GM12878 (cell line): ENCODE measurements around the gene CA10. TPM values are rescaled to one million over a fixed set of nuclear protein-coding genes. Genes with fewer than 3 reads are reported as not detected.

ENCODE experiments used
- ATAC-seq: fragments of 200-7000 bp; cut with Tn5 transposase; 3 replicates; pipeline ENCODE4 v1.9.1; 2020; ENCODE audit warnings: mild to moderate bottlenecking, moderate library complexity
- BruUV-seq: library from RNA; stranded (reverse); fragments of 400-500 nt; replicated peaks from 2 replicates; lab custom pipeline; 2021; lab: Mats Ljungman, UMichigan
- CTCF ChIA-PET: fragments of 300-600 bp; sonication (Branson Sonifier 250); formaldehyde crosslinking; extraction: SDS; loops from one replicate; lab custom pipeline; 2021; ENCODE audit warnings: inconsistent platforms; lab: Yijun Ruan, JAX
- POLR2A ChIA-PET: fragments of 350-600 bp; formaldehyde crosslinking; extraction: SDS; loops from one replicate; lab custom pipeline; 2021; ENCODE audit warnings: inconsistent platforms; lab: Charles Lee
- RAD21 ChIA-PET: fragments of 300-600 bp; sonication (Branson Sonifier 250); formaldehyde crosslinking; loops from one replicate; lab custom pipeline; 2023; ENCODE audit warnings: antibody characterized with exemption; ENCODE audit not compliant: unreplicated experiment; lab: Charles Lee
- SMC1A ChIA-PET: fragments of 300-600 bp; sonication (Branson Sonifier 250); formaldehyde crosslinking; loops from one replicate; lab custom pipeline; 2023; ENCODE audit not compliant: unreplicated experiment, uncharacterized antibody; lab: Charles Lee
- DNase-seq: peaks from one replicate; pipeline ENCODE4 v3.0.0-alpha.2; 2011; ENCODE audit warnings: low read depth, low spot score
- FAIRE-seq: peaks from 3 replicates; lab custom pipeline; 2011; peaks lifted over from hg19 to GRCh38; lab: Jason Lieb, UNC
- H2AFZ ChIP-seq: 2 replicates; pipeline ENCODE4 v1.6.0; 2011; ENCODE audit warnings: low read depth, low read length, control low read depth; ENCODE audit not compliant: control insufficient read depth
- H3K27ac ChIP-seq: 2 replicates; pipeline ENCODE4 v1.5.1; 2011; ENCODE audit warnings: control low read depth; ENCODE audit not compliant: control insufficient read depth, insufficient read depth
- H3K27me3 ChIP-seq, 2 experiments: replicated peaks in 1 of 2; 2 replicates each; pipeline versions ENCODE4 v1.6.0 to v1.6.1; 2011; ENCODE audit warnings: low read length in 1 of 2; ENCODE audit not compliant: control insufficient read depth in 2 of 2, insufficient read depth in 2 of 2
- H3K36me3 ChIP-seq, 2 experiments: 2 replicates each; pipeline ENCODE4 v1.5.1; 2011; ENCODE audit warnings: low read length in 1 of 2; ENCODE audit not compliant: control insufficient read depth in 2 of 2, insufficient read depth in 2 of 2
- H3K4me1 ChIP-seq: 2 replicates; pipeline ENCODE4 v1.6.1; 2011; ENCODE audit warnings: mild to moderate bottlenecking, low read length, moderate library complexity, mixed read lengths; ENCODE audit not compliant: control insufficient read depth, insufficient read depth
- H3K4me2 ChIP-seq: 2 replicates; pipeline ENCODE4 v1.6.0; 2011; ENCODE audit warnings: control low read depth; ENCODE audit not compliant: control insufficient read depth, insufficient read depth
- H3K4me3 ChIP-seq: fragments of 200-600 bp; sonication (generic); 2 replicates; pipeline ENCODE4 v1.5.1; 2016
- H3K79me2 ChIP-seq: 2 replicates; pipeline ENCODE4 v1.6.0; 2011; ENCODE audit warnings: low read length; ENCODE audit not compliant: control insufficient read depth, insufficient read depth
- H3K9ac ChIP-seq: 2 replicates; pipeline ENCODE4 v1.8.0; 2011; ENCODE audit warnings: low read length, control low read depth, mixed read lengths; ENCODE audit not compliant: control insufficient read depth, insufficient read depth
- H3K9me3 ChIP-seq: replicated peaks from 3 replicates; pipeline ENCODE4 v1.5.1; 2011; ENCODE audit warnings: mild to moderate bottlenecking, low read length; ENCODE audit not compliant: control insufficient read depth, insufficient read depth
- H4K20me1 ChIP-seq: 2 replicates; pipeline ENCODE4 v1.6.0; 2011; ENCODE audit not compliant: control insufficient read depth, insufficient read depth
- MTA2 ChIP-seq: fragments of 450-650 bp; IDR thresholded peaks from 2 replicates; pipeline ENCODE4 v1.6.1; 2016; ENCODE audit warnings: low read depth, mild to moderate bottlenecking, moderate library complexity
- MYB ChIP-seq: fragments of 150-350 bp; IDR thresholded peaks from 2 replicates; pipeline ENCODE4 v1.6.1; 2014; ENCODE audit warnings: mild to moderate bottlenecking, low read depth, low read length, borderline replicate concordance
- NFYB ChIP-seq: IDR thresholded peaks from 2 replicates; pipeline ENCODE4 v1.6.1; 2011; ENCODE audit warnings: low read depth, mild to moderate bottlenecking, low read length, improper control_type of control experiment, moderate library complexity; ENCODE audit not compliant: insufficient read depth
- NR2C2 ChIP-seq: IDR thresholded peaks from 2 replicates; pipeline ENCODE4 v1.6.1; 2011; ENCODE audit warnings: borderline replicate concordance, low read depth; ENCODE audit not compliant: control insufficient read depth, insufficient read length
- NRF1 ChIP-seq: conservative IDR thresholded peaks from 2 replicates; pipeline ENCODE4 v1.6.1; 2011; ENCODE audit warnings: mild to moderate bottlenecking, low read depth, low read length, improper control_type of control experiment
- ZNF217 ChIP-seq: fragments of 450-650 bp; IDR thresholded peaks from 2 replicates; pipeline ENCODE4 v1.6.1; 2017; ENCODE audit warnings: antibody characterized with exemption, mild to moderate bottlenecking
- WGBS: methylation state at CpG from one replicate; pipeline ENCODE4 v1.1.6; 2016; ENCODE audit warnings: low lambda C conversion rate; ENCODE audit not compliant: insufficient replicate concordance, insufficient coverage; ENCODE audit errors: missing lambda C conversion rate; 5-methylcytosine and 5-hydroxymethylcytosine counted together
- in situ Hi-C: fragments of 300-500 bp; cut with MboI; formaldehyde crosslinking; loops from 9 replicates; pipeline ENCODE4 v1.14.3; 2018; ENCODE audit warnings: mixed read lengths
- intact Hi-C: fragments of 100-400 bp; cut with micrococcal nuclease; formaldehyde crosslinking; loops from one replicate; pipeline ENCODE4 v1.14.2; 2022; ENCODE audit not compliant: unreplicated experiment
- polyA plus RNA-seq, 11 experiments: library from polyadenylated mRNA; depleted of rRNA in 4 of 11; unstranded in 6 of 11; stranded (reverse) in 5 of 11; fragments of >200 nt; fragmentation: Nextera tagmentation in 4 of 11; fragmentation: Illumina TruSeq in 1 of 11; extraction: Ambion mirVana in 4 of 11; extraction: Trizol in 1 of 11; gene quantifications; 1 replicate in 1 of 11; 2 replicates in 10 of 11; pipeline versions ENCODE4 v1.2.1 to v1.2.3, GENCODE V29; 2011 to 2016; ENCODE audit warnings: inconsistent platforms in 2 of 11, missing spikeins in 2 of 11, low read depth in 1 of 11
- total RNA-seq, 4 experiments: library from RNA; depleted of rRNA in 3 of 4; stranded (reverse); fragments of >200 nt in 3 of 4; fragmentation: Illumina TruSeq in 1 of 4; extraction: Trizol in 1 of 4; gene quantifications; 2 replicates each; pipeline versions ENCODE4 v1.2.1 to v1.2.3, GENCODE V29; 2013 to 2021
- TF ChIP-seq, protein P1 (sequence below): fragments of 450-650 bp; IDR thresholded peaks from 2 replicates; pipeline ENCODE4 v1.6.1; 2017; ENCODE audit warnings: low read depth, mild to moderate bottlenecking, moderate library complexity
- TF ChIP-seq, protein P2 (sequence below): IDR thresholded peaks from 2 replicates; pipeline ENCODE4 v1.6.1; 2011; ENCODE audit warnings: borderline replicate concordance, low read depth, mild to moderate bottlenecking, moderate library complexity, low read length; ENCODE audit not compliant: insufficient read depth, poor library complexity, severe bottlenecking
- TF ChIP-seq, protein P3 (sequence below): fragments of 450-650 bp; conservative IDR thresholded peaks from 2 replicates; pipeline ENCODE4 v1.6.1; 2017; ENCODE audit warnings: mild to moderate bottlenecking, moderate library complexity

Gene CA10
- total and polyA plus RNA-seq, 10 of the 15 experiments (the other 5 are each of a cell fraction or from before 2014, with no cell fraction given), result not detected

DNA sequence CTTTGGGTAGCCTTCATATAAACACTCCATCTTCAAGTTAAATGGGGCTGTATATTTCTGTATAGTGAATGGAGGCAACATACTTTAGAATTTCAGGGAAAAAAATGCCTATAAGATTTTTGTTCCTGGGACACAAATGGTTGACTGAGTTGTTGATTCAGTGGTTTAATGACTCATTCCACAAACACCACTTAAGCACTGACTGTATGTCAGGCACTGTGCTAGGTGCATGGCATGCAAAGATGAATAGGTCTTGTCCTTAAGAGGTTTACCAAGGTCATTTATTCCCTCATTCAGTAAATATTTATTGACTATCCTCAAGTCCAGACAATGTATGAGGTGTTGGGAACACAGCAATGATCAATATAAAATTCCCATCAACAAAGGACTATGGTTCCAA lies 417.1 kb downstream of the CA10 start (continued):
- TF ChIP-seq MYB, result no peak
- TF ChIP-seq ZNF217, result no peak

DNA sequence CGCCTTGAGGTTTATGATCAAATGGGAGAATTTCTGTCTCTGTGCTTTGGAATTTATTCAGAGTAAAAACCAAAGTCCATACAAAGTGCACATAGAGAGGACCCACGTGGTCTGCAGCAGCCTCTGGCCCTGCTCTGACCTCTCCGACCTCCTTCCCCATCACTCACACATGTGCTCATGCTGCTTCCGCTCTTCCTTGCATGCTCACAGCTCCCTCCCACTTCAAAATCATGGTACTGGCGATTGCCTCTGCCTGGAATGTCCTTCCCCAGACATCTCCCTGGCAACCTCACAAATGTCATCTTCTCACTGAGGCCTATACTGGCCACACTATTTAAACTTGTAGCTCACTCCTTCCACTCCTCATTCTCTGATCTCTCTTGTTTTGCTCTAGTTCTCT lies 418.0 kb downstream of the CA10 start:
- in situ Hi-C loops, result no loop called here
- ATAC-seq (no peak), FAIRE-seq (no peak)

DNA sequence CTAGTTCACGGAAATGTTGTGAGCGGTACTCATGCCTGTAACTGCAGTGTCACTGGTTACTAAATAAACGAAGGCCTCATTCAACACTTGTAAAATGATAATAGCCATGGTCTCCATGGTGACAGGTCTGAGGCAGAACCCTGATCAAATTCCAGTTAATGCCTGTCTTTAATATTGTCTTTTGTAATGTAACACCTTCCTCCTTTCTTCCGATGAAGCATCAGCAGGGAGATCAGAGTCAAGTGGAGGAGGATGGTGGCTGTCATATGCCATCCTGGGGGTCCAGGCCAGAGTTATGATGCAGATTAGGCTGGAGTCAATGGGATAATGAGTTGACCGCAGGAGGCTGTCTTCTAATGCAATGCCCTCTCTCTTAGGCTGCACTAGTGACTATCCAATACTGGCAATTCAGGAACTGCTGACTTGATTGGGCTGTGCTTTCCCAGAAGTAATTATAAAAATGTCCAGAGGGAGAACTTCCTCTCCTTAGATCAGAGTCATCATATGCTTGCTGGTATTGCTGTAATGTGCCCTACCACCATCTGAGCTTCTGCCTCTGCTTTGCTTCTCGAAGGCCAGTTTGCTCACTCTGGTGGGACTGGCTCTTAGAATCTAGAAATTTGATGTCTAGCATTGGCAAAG lies 419.1 kb downstream of the CA10 start:
- ChIA-PET POLR2A (no interaction called here), RAD21 (no interaction called here), CTCF (no interaction called here)
- in situ Hi-C loops, result no loop called here
- no peaks in the 10 kb centered on the region for H3K4me1 ChIP-seq
- intact Hi-C loops, result no loop called here
- BruUV-seq, result no TSS peak
- no peak for ATAC-seq
- no peak for FAIRE-seq
- TF ChIP-seq NR2C2, result no peak
- TF ChIP-seq NRF1, result no peak
- TF ChIP-seq, protein P1, sequence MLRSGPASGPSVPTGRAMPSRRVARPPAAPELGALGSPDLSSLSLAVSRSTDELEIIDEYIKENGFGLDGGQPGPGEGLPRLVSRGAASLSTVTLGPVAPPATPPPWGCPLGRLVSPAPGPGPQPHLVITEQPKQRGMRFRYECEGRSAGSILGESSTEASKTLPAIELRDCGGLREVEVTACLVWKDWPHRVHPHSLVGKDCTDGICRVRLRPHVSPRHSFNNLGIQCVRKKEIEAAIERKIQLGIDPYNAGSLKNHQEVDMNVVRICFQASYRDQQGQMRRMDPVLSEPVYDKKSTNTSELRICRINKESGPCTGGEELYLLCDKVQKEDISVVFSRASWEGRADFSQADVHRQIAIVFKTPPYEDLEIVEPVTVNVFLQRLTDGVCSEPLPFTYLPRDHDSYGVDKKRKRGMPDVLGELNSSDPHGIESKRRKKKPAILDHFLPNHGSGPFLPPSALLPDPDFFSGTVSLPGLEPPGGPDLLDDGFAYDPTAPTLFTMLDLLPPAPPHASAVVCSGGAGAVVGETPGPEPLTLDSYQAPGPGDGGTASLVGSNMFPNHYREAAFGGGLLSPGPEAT, result no peak
- TF ChIP-seq, protein P2, sequence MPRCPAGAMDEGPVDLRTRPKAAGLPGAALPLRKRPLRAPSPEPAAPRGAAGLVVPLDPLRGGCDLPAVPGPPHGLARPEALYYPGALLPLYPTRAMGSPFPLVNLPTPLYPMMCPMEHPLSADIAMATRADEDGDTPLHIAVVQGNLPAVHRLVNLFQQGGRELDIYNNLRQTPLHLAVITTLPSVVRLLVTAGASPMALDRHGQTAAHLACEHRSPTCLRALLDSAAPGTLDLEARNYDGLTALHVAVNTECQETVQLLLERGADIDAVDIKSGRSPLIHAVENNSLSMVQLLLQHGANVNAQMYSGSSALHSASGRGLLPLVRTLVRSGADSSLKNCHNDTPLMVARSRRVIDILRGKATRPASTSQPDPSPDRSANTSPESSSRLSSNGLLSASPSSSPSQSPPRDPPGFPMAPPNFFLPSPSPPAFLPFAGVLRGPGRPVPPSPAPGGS, result no peak
- TF ChIP-seq, protein P3, sequence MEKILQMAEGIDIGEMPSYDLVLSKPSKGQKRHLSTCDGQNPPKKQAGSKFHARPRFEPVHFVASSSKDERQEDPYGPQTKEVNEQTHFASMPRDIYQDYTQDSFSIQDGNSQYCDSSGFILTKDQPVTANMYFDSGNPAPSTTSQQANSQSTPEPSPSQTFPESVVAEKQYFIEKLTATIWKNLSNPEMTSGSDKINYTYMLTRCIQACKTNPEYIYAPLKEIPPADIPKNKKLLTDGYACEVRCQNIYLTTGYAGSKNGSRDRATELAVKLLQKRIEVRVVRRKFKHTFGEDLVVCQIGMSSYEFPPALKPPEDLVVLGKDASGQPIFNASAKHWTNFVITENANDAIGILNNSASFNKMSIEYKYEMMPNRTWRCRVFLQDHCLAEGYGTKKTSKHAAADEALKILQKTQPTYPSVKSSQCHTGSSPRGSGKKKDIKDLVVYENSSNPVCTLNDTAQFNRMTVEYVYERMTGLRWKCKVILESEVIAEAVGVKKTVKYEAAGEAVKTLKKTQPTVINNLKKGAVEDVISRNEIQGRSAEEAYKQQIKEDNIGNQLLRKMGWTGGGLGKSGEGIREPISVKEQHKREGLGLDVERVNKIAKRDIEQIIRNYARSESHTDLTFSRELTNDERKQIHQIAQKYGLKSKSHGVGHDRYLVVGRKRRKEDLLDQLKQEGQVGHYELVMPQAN, result no peak
- TF ChIP-seq, all 136 proteins: peak for 0
- H4K20me1 ChIP-seq, result no peaks in the 10 kb centered on the region
- no peak overlapping the region for H3K9ac ChIP-seq
- H2AFZ ChIP-seq, result no peak overlapping the region
- no peak for DNase-seq
- no peaks in the 10 kb centered on the region for H3K36me3 ChIP-seq
- WGBS, result 40% methylated on average over 6 of the region's 6 CpGs
- no peak overlapping the region for H3K27ac ChIP-seq
- SMC1A ChIA-PET, result no interaction called here
- H3K79me2 ChIP-seq, result no peaks in the 10 kb centered on the region
- H3K9me3 ChIP-seq, result no peaks in the 10 kb centered on the region
- no peak overlapping the region for H3K4me3 ChIP-seq
- no peak overlapping the region for H3K4me2 ChIP-seq
- H3K27me3 ChIP-seq, result no peaks in the 10 kb centered on the region

More for the DNA sequence above, 418.0 kb downstream of the CA10 start:
- RAD21 ChIA-PET, result no interaction called here
- Histone ChIP-seq H2AFZ (no peak overlapping the region), H3K9me3 (no peaks in the 10 kb centered on the region), H3K27me3 (no peaks in the 10 kb centered on the region), H3K27ac (no peak overlapping the region), H4K20me1 (no peaks in the 10 kb centered on the region), H3K4me3 (no peak overlapping the region), H3K79me2 (no peaks in the 10 kb centered on the region), H3K36me3 (no peaks in the 10 kb centered on the region), H3K4me2 (no peak overlapping the region), H3K9ac (no peak overlapping the region), H3K4me1 (no peaks in the 10 kb centered on the region)
- TF ChIP-seq MTA2, result no peak
- no peak for TF ChIP-seq NFYB
- intact Hi-C loops, result no loop called here
- SMC1A ChIA-PET, result no interaction called here
- WGBS, result 26% methylated on average over 5 of the region's 5 CpGs
- POLR2A ChIA-PET, result no interaction called here
- no TSS peak for BruUV-seq
- CTCF ChIA-PET, result no interaction called here
- no peak for DNase-seq
